SK-N-MC (cell line): ENCODE results near the gene LRMDA.

Experiments used
- EZH2 ChIP-seq: fragments of 200-600 bp; sonication (generic); IDR thresholded peaks from one replicate; pipeline ENCODE4 v1.6.1; 2017; ENCODE audit warnings: antibody characterized with exemption
- POLR2AphosphoS5 ChIP-seq: IDR thresholded peaks from 2 replicates; pipeline ENCODE4 v1.6.1; 2012; ENCODE audit warnings: mild to moderate bottlenecking, low read depth, low read length, borderline replicate concordance

DNA sequence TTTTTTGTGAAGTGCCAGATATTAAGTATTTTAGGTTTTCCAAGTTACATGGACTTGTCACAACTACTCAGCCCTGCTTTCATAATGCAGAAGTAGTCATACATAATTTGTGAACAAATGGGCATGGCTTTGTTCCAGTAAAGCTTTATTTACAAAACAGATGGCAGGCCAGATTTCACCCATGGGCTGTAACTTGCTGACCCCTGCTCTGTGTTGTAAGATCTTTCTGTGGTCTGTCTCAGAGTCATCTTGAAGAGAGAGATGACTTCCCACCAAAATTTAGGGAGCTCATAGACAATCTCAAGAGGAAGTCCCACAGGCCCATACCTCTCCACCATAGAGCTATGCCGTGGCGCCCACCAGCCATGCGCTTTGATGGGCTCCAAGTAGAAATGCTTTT lies 616.1 kb downstream of the LRMDA start:
- TF ChIP-seq EZH2 (no peak), POLR2AphosphoS5 (no peak)
